GM12878 (cell line): Measurements from ENCODE around the gene KCNK4. TPM values are rescaled to one million over a fixed set of nuclear protein-coding genes. Genes with fewer than 3 reads are reported as not detected.

ENCODE experiments used
- ATAC-seq: fragments of 200-7000 bp; cut with Tn5 transposase; 3 replicates; pipeline ENCODE4 v1.9.1; 2020; ENCODE audit warnings: mild to moderate bottlenecking, moderate library complexity
- BruUV-seq: library from RNA; stranded (reverse); fragments of 400-500 nt; replicated peaks from 2 replicates; lab custom pipeline; 2021; lab: Mats Ljungman, UMichigan
- CTCF ChIA-PET: fragments of 300-600 bp; sonication (Branson Sonifier 250); formaldehyde crosslinking; extraction: SDS; loops from one replicate; lab custom pipeline; 2021; ENCODE audit warnings: inconsistent platforms; lab: Yijun Ruan, JAX
- POLR2A ChIA-PET: fragments of 350-600 bp; formaldehyde crosslinking; extraction: SDS; loops from one replicate; lab custom pipeline; 2021; ENCODE audit warnings: inconsistent platforms; lab: Charles Lee
- RAD21 ChIA-PET: fragments of 300-600 bp; sonication (Branson Sonifier 250); formaldehyde crosslinking; loops from one replicate; lab custom pipeline; 2023; ENCODE audit warnings: antibody characterized with exemption; ENCODE audit not compliant: unreplicated experiment; lab: Charles Lee
- SMC1A ChIA-PET: fragments of 300-600 bp; sonication (Branson Sonifier 250); formaldehyde crosslinking; loops from one replicate; lab custom pipeline; 2023; ENCODE audit not compliant: unreplicated experiment, uncharacterized antibody; lab: Charles Lee
- DNase-seq: peaks from one replicate; pipeline ENCODE4 v3.0.0-alpha.2; 2011; ENCODE audit warnings: low read depth, low spot score
- FAIRE-seq: peaks from 3 replicates; lab custom pipeline; 2011; peaks lifted over from hg19 to GRCh38; lab: Jason Lieb, UNC
- H2AFZ ChIP-seq: 2 replicates; pipeline ENCODE4 v1.6.0; 2011; ENCODE audit warnings: low read depth, low read length, control low read depth; ENCODE audit not compliant: control insufficient read depth
- H3K27ac ChIP-seq: 2 replicates; pipeline ENCODE4 v1.5.1; 2011; ENCODE audit warnings: control low read depth; ENCODE audit not compliant: control insufficient read depth, insufficient read depth
- H3K27me3 ChIP-seq, 2 experiments: replicated peaks in 1 of 2; 2 replicates each; pipeline versions ENCODE4 v1.6.0 to v1.6.1; 2011; ENCODE audit warnings: low read length in 1 of 2; ENCODE audit not compliant: control insufficient read depth in 2 of 2, insufficient read depth in 2 of 2
- H3K36me3 ChIP-seq, 2 experiments: 2 replicates each; pipeline ENCODE4 v1.5.1; 2011; ENCODE audit warnings: low read length in 1 of 2; ENCODE audit not compliant: control insufficient read depth in 2 of 2, insufficient read depth in 2 of 2
- H3K4me1 ChIP-seq: 2 replicates; pipeline ENCODE4 v1.6.1; 2011; ENCODE audit warnings: mild to moderate bottlenecking, low read length, moderate library complexity, mixed read lengths; ENCODE audit not compliant: control insufficient read depth, insufficient read depth
- H3K4me2 ChIP-seq: 2 replicates; pipeline ENCODE4 v1.6.0; 2011; ENCODE audit warnings: control low read depth; ENCODE audit not compliant: control insufficient read depth, insufficient read depth
- H3K4me3 ChIP-seq: fragments of 200-600 bp; sonication (generic); 2 replicates; pipeline ENCODE4 v1.5.1; 2016
- H3K79me2 ChIP-seq: 2 replicates; pipeline ENCODE4 v1.6.0; 2011; ENCODE audit warnings: low read length; ENCODE audit not compliant: control insufficient read depth, insufficient read depth
- H3K9ac ChIP-seq: 2 replicates; pipeline ENCODE4 v1.8.0; 2011; ENCODE audit warnings: low read length, control low read depth, mixed read lengths; ENCODE audit not compliant: control insufficient read depth, insufficient read depth
- H3K9me3 ChIP-seq: replicated peaks from 3 replicates; pipeline ENCODE4 v1.5.1; 2011; ENCODE audit warnings: mild to moderate bottlenecking, low read length; ENCODE audit not compliant: control insufficient read depth, insufficient read depth
- H4K20me1 ChIP-seq: 2 replicates; pipeline ENCODE4 v1.6.0; 2011; ENCODE audit not compliant: control insufficient read depth, insufficient read depth
- BHLHE40 ChIP-seq, 2 experiments: fragments of 450-650 bp in 1 of 2; IDR thresholded peaks; 2 replicates each; pipeline ENCODE4 v1.6.1; 2011 to 2017; ENCODE audit warnings: low read depth in 2 of 2, borderline replicate concordance in 1 of 2, improper control_type of control experiment in 1 of 2, low read length in 1 of 2, mild to moderate bottlenecking in 1 of 2
- HDGF ChIP-seq: fragments of 450-650 bp; IDR thresholded peaks from 2 replicates; pipeline ENCODE4 v1.6.1; 2016; ENCODE audit warnings: antibody characterized with exemption
- JUND ChIP-seq: IDR thresholded peaks from 2 replicates; pipeline ENCODE4 v1.6.1; 2012; ENCODE audit warnings: low read depth, mild to moderate bottlenecking, low read length, improper control_type of control experiment, moderate library complexity
- SMC3 ChIP-seq: IDR thresholded peaks from 2 replicates; pipeline ENCODE4 v1.6.1; 2011; ENCODE audit warnings: low read length, improper control_type of control experiment, borderline replicate concordance
- TAF1 ChIP-seq: IDR thresholded peaks from 2 replicates; pipeline ENCODE4 v1.6.1; 2011; ENCODE audit warnings: mild to moderate bottlenecking, low read depth, low read length, borderline replicate concordance
- WGBS: methylation state at CpG from one replicate; pipeline ENCODE4 v1.1.6; 2016; ENCODE audit warnings: low lambda C conversion rate; ENCODE audit not compliant: insufficient replicate concordance, insufficient coverage; ENCODE audit errors: missing lambda C conversion rate; 5-methylcytosine and 5-hydroxymethylcytosine counted together
- in situ Hi-C: fragments of 300-500 bp; cut with MboI; formaldehyde crosslinking; loops from 9 replicates; pipeline ENCODE4 v1.14.3; 2018; ENCODE audit warnings: mixed read lengths
- intact Hi-C: fragments of 100-400 bp; cut with micrococcal nuclease; formaldehyde crosslinking; loops from one replicate; pipeline ENCODE4 v1.14.2; 2022; ENCODE audit not compliant: unreplicated experiment
- polyA plus RNA-seq, 11 experiments: library from polyadenylated mRNA; depleted of rRNA in 4 of 11; unstranded in 6 of 11; stranded (reverse) in 5 of 11; fragments of >200 nt; fragmentation: Nextera tagmentation in 4 of 11; fragmentation: Illumina TruSeq in 1 of 11; extraction: Ambion mirVana in 4 of 11; extraction: Trizol in 1 of 11; gene quantifications; 1 replicate in 1 of 11; 2 replicates in 10 of 11; pipeline versions ENCODE4 v1.2.1 to v1.2.3, GENCODE V29; 2011 to 2016; ENCODE audit warnings: inconsistent platforms in 2 of 11, missing spikeins in 2 of 11, low read depth in 1 of 11
- total RNA-seq, 4 experiments: library from RNA; depleted of rRNA in 3 of 4; stranded (reverse); fragments of >200 nt in 3 of 4; fragmentation: Illumina TruSeq in 1 of 4; extraction: Trizol in 1 of 4; gene quantifications; 2 replicates each; pipeline versions ENCODE4 v1.2.1 to v1.2.3, GENCODE V29; 2013 to 2021
- TF ChIP-seq, protein P1 (sequence below): IDR thresholded peaks from 2 replicates; pipeline ENCODE4 v1.6.1; 2012; ENCODE audit warnings: low read depth, low read length, improper control_type of control experiment
- TF ChIP-seq, protein P2 (sequence below), 3 experiments: IDR thresholded peaks in 2 of 3; conservative IDR thresholded peaks in 1 of 3; 2 replicates each; pipeline ENCODE4 v1.5.1; 2011; ENCODE audit warnings: low read depth in 3 of 3, low read length in 3 of 3, mild to moderate bottlenecking in 3 of 3, control low read depth in 2 of 3, moderate library complexity in 2 of 3, inconsistent platforms in 1 of 3, mixed read lengths in 1 of 3; ENCODE audit not compliant: control insufficient read depth in 2 of 3, insufficient read depth in 1 of 3; ENCODE audit errors: extremely low read depth in 1 of 3

KCNK4 gene
- total and polyA plus RNA-seq, 10 of the 15 experiments (the other 5 are each of a cell fraction or from before 2014, with no cell fraction given), result 0.04 TPM; not detected in 9

DNA sequence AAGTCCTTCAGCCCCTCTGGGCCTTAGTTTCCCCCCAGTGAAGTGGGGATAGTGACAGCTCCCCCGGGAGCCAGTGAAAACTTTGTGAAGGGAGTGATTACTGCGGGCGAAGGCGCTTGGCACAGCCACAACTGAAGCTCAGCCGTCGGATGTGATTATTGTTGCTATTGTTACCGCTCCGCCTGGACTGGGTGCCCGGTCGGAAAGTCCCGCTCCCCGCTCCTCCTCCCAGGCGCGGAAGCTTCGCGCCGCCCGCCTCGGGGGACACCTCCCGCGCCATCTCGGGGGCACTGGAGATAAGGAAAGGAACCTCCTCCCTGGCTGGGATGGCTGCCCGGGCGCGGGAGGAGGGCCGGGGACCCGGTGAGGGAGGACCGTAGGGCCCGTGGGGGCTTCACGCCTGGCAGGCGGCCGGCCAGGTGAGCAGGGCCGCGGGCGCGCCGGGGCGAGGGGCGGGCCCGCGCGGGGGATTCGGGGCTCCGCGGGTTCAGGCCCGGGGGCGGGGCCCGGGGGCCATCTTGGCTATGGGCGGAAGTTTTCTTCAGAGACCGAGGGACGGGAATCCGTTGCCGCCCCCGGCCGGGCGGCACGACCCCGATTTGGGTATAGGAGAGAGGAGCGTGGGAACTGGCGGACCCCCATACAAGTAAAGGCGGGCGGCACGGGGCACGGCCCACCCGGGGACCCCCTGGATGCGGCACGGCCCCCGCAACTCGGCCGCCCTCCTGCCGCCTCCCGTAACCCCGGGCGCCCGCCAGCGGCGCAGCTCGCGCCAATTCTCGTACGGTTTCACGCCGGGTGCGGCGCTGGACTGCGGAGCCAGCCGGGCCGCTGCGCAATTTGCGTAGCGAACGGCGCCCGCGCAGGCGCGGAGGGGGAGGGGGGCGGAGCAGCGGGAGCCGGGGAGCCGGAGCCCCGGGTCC is 5.9 kb upstream of the KCNK4 start, which contains the start of gene GPR137 (continued):
- TF ChIP-seq BHLHE40 (IDR thresholded peaks at IDR 0.05; ENCODE audit: borderline replicate concordance in 1 of 2, low read depth in 2 of 2, low read length in 1 of 2), result peak in 1 of 2 experiments; percentile 61; a peak in 2 of 4 replicates
- TF ChIP-seq JUND, result peak; percentile 27; the same call in 1 of the 2 replicates
- TF ChIP-seq, protein P1, sequence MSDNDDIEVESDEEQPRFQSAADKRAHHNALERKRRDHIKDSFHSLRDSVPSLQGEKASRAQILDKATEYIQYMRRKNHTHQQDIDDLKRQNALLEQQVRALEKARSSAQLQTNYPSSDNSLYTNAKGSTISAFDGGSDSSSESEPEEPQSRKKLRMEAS, result no peak

DNA sequence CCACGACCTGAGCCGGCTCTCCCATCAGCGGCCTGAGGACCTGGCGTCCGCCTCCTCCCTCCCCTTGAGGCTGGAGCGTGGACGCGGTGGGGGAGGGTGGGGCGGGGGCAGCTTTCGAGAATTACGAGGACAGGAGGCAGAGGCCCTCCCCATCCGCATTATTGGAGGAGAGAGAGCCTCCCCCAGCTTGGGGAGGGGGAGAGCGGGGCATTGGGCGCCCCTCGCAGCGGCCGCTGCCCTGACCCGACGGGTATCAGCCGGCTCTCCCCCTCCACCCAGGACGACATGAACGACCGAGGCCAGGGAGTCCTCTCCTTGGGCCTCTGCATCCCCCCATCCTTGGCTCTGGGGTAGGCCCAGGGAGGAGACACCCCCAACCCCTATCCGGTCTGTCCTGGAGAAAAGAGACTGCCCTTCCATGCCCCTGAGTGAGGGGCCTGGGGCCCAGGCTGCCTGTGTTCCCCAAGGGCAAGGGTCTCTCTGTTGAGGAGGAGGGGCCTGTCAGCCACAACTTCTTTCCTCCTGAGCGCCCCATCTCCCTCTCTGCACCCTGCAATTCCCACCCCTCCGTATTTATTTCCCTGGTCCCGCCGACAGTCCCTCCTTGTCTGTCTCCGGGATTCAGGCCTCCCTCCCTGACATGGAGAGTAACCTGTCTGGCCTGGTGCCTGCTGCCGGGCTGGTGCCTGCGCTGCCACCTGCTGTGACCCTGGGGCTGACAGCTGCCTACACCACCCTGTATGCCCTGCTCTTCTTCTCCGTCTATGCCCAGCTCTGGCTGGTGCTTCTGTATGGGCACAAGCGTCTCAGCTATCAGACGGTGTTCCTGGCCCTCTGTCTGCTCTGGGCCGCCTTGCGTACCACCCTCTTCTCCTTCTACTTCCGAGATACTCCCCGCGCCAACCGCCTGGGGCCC is 5.0 kb upstream of the KCNK4 start:
- BruUV-seq, result no TSS peak
- DNase-seq, result no peak
- ChIA-PET SMC1A (interaction anchor here (1.1 to 3.5 kb wide), 5 partner anchors 14 to 80 kb away, joined by 3 to 16 read pairs (median 5); partner anchors contain the start of genes CATSPERZ, PRDX5 and TRMT112), RAD21 (interaction anchor here (1.7 to 2.7 kb wide), 4 partner anchors 15 to 80 kb away, joined by 7 to 10 read pairs (median 10); partner anchors contain the start of gene FERMT3), CTCF (interaction anchor here (0.7 to 5.5 kb wide), 5 partner anchors 15 to 81 kb away, joined by 3 to 46 read pairs (median 5); partner anchors contain the start of genes CATSPERZ, ESRRA, PRDX5 and TRMT112), POLR2A (interaction anchor here (1.8 to 6.2 kb wide), 3 partner anchors 15 to 40 kb away, joined by 6 to 92 read pairs (median 10); partner anchors contain the start of genes PRDX5 and TRMT112)
- H3K27me3 ChIP-seq, result no peaks in the 10 kb centered on the region; a peak in 2 of 4 replicates
- peaks cover 7% of the 10 kb centered on the region for H3K4me1 ChIP-seq
- H3K4me3 ChIP-seq, result peak overlapping the region; percentile 86
- intact Hi-C loops (loop anchor here (1.0 kb wide), 1 partner anchor 16 kb away; no protein-coding TSS in a partner anchor), in situ Hi-C loops (no loop called here)
- peaks cover 0 to 2% of the 10 kb centered on the region in 2 experiments; a peak in 2 of 4 replicates for H3K36me3 ChIP-seq
- H3K9me3 ChIP-seq, result no peaks in the 10 kb centered on the region
- H4K20me1 ChIP-seq, result no peaks in the 10 kb centered on the region
- H3K79me2 ChIP-seq, result peaks cover 15% of the 10 kb centered on the region
- peak; percentile 66 for FAIRE-seq
- H3K4me2 ChIP-seq, result peak overlapping the region; percentile 99
- 28% methylated on average over 33 of the region's 40 CpGs for WGBS
- TF ChIP-seq TAF1 (no peak), SMC3 (peak; percentile 10; the same call in 1 of the 2 replicates), HDGF (0 out of 2 replicates have a peak, but pooled peaks have one; percentile 27)
- TF ChIP-seq, protein P2, sequence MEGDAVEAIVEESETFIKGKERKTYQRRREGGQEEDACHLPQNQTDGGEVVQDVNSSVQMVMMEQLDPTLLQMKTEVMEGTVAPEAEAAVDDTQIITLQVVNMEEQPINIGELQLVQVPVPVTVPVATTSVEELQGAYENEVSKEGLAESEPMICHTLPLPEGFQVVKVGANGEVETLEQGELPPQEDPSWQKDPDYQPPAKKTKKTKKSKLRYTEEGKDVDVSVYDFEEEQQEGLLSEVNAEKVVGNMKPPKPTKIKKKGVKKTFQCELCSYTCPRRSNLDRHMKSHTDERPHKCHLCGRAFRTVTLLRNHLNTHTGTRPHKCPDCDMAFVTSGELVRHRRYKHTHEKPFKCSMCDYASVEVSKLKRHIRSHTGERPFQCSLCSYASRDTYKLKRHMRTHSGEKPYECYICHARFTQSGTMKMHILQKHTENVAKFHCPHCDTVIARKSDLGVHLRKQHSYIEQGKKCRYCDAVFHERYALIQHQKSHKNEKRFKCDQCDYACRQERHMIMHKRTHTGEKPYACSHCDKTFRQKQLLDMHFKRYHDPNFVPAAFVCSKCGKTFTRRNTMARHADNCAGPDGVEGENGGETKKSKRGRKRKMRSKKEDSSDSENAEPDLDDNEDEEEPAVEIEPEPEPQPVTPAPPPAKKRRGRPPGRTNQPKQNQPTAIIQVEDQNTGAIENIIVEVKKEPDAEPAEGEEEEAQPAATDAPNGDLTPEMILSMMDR (IDR thresholded peaks at IDR 0.05 in 2 of 3, conservative IDR thresholded peaks at IDR 0.05 in 1 of 3; ENCODE audit: control insufficient read depth in 2 of 3, extremely low read depth in 1 of 3, insufficient read depth in 1 of 3, low read depth in 3 of 3, low read length in 3 of 3), result peak; percentile 26 to 39 (median 34); a peak in 4 of 6 replicates
- H3K9ac ChIP-seq, result peak overlapping the region; percentile 67
- peak overlapping the region; percentile 30; the same call in 1 of the 2 replicates for H2AFZ ChIP-seq
- peak; percentile 31 for ATAC-seq
- no peak overlapping the region; the same call in 1 of the 2 replicates for H3K27ac ChIP-seq
